Vagina (tissue), 2 donors: ENCODE results near the gene ZNF784. TPM values are rescaled to one million over a fixed set of nuclear protein-coding genes. Genes with fewer than 3 reads are reported as not detected.

Source experiments
- DNase-seq, 2 donors: peaks; one replicate each; pipeline ENCODE4 v3.0.0-alpha.2; 2017; ENCODE audit errors: extremely low spot score in 2 of 2
- H3K27ac ChIP-seq: fragments of 200-600 bp; sonication (generic); one replicate; pipeline ENCODE4 v1.5.1; 2019
- H3K27me3 ChIP-seq: fragments of 200-600 bp; sonication (generic); one replicate; pipeline ENCODE4 v1.5.1; 2019
- H3K36me3 ChIP-seq, 2 donors: fragments of 200-600 bp; sonication (generic); one replicate each; pipeline ENCODE4 v1.5.1; 2017 to 2019
- H3K4me1 ChIP-seq: fragments of 200-600 bp; sonication (generic); one replicate; pipeline ENCODE4 v1.5.1; 2019
- H3K4me3 ChIP-seq, 2 donors: fragments of 200-600 bp; sonication (generic); 1 replicate in 1 of 2; 2 replicates in 1 of 2; pipeline ENCODE4 v1.5.1; 2016 to 2019
- H3K9me3 ChIP-seq: fragments of 200-600 bp; sonication (generic); one replicate; pipeline ENCODE4 v1.5.1; 2019
- POLR2A ChIP-seq, 2 donors: fragments of 450-650 bp; IDR thresholded peaks; one replicate each; pipeline ENCODE4 v1.6.1; 2017; ENCODE audit warnings: antibody characterized with exemption in 2 of 2, mild to moderate bottlenecking in 2 of 2, moderate library complexity in 2 of 2
- POLR2AphosphoS5 ChIP-seq, 2 donors: sonication (generic); formaldehyde crosslinking; IDR thresholded peaks; one replicate each; pipeline ENCODE4 v1.9.0; 2017; ENCODE audit warnings: antibody characterized with exemption in 2 of 2, mild to moderate bottlenecking in 2 of 2, low read depth in 1 of 2; ENCODE audit not compliant: insufficient read depth in 1 of 2
- intact Hi-C: fragments of 100-400 bp; cut with DNase I; formaldehyde crosslinking; loops from one replicate; pipeline ENCODE4 v1.15.1; 2023
- total RNA-seq: library from RNA; depleted of rRNA; stranded (reverse); fragments of >200 nt; gene quantifications from one replicate; pipeline ENCODE4 v1.2.3, GENCODE V29; 2016
- TF ChIP-seq, protein P1 (sequence below), 3 experiments: fragments of 450-650 bp in 2 of 3; fragments of 200-600 bp in 1 of 3; sonication (generic) in 1 of 3; IDR thresholded peaks; one replicate each; pipeline ENCODE4 v1.5.1; 2017 to 2019; ENCODE audit warnings: antibody characterized with exemption in 3 of 3, mild to moderate bottlenecking in 2 of 3, moderate library complexity in 2 of 3

The ZNF784 gene, protein sequence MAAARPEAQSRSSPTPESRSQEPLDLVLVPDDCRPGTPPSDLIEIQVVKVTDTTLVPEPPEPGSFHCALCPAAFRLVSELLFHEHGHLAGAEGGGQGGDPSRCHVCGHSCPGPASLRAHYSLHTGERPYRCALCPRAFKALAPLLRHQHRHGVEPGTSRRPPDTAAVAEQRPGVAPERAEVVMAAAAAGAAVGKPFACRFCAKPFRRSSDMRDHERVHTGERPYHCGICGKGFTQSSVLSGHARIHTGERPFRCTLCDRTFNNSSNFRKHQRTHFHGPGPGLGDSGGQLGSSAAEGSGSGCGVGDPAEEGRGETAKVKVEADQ
- total RNA-seq, result 5.2 TPM

- DNase-seq, result no peak
- H3K4me3 ChIP-seq, result peak within 1 kb of the TSS; percentile 64 to 69
- TF ChIP-seq, protein P1, sequence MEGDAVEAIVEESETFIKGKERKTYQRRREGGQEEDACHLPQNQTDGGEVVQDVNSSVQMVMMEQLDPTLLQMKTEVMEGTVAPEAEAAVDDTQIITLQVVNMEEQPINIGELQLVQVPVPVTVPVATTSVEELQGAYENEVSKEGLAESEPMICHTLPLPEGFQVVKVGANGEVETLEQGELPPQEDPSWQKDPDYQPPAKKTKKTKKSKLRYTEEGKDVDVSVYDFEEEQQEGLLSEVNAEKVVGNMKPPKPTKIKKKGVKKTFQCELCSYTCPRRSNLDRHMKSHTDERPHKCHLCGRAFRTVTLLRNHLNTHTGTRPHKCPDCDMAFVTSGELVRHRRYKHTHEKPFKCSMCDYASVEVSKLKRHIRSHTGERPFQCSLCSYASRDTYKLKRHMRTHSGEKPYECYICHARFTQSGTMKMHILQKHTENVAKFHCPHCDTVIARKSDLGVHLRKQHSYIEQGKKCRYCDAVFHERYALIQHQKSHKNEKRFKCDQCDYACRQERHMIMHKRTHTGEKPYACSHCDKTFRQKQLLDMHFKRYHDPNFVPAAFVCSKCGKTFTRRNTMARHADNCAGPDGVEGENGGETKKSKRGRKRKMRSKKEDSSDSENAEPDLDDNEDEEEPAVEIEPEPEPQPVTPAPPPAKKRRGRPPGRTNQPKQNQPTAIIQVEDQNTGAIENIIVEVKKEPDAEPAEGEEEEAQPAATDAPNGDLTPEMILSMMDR (IDR thresholded peaks at IDR 0.05), result no peak
- TF ChIP-seq POLR2A (IDR thresholded peaks at IDR 0.05) (peak in 1 of 2 donors; percentile 8), POLR2AphosphoS5 (IDR thresholded peaks at IDR 0.05; ENCODE audit: insufficient read depth in 1 of 2, low read depth in 1 of 2) (peak; percentile 60 to 68)
- no peaks in the 10 kb centered on the region for H3K9me3 ChIP-seq
- H3K27ac ChIP-seq, result peak within 1 kb of the TSS; percentile 97
- no peaks in the 10 kb centered on the region for H3K36me3 ChIP-seq
- no peaks in the 10 kb centered on the region for H3K27me3 ChIP-seq
- peaks cover 14% of the 10 kb centered on the region for H3K4me1 ChIP-seq
- intact Hi-C loops, result no loop called here
Observed at GRCh38 chr19:55624109-55625003, at the start of gene ZNF784. TSS of gene ZNF784 (minus strand) at chr19:55624566. CDS start at chr19:55624561, 5 bp downstream.

DNA sequence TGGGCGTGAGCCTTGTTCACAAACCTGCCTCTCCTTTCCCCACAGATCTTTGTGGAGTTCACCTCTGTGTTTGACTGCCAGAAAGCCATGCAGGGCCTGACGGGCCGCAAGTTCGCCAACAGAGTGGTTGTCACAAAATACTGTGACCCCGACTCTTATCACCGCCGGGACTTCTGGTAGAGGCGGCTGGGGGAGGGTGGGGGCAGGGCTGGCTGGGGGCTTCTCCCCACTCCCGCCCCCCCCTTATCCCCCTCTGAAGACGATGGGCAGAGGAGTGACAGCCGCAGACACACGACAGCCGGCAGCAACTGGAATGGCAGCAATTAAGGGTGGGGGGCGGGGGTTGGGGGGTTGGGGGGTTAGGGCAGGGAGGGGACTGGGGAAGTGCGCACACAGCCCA is 49.5 kb upstream of the ZNF784 start:
- intact Hi-C loops, result no loop called here
- H3K27me3 ChIP-seq, result no peaks in the 10 kb centered on the region
- TF ChIP-seq, protein P1 (IDR thresholded peaks at IDR 0.05), result no peak
- TF ChIP-seq POLR2AphosphoS5 (IDR thresholded peaks at IDR 0.05; ENCODE audit: insufficient read depth in 1 of 2, low read depth in 1 of 2), result no peak
- TF ChIP-seq POLR2A (IDR thresholded peaks at IDR 0.05), result no peak
- no peak for DNase-seq
- no peaks in the 10 kb centered on the region for H3K9me3 ChIP-seq
- peaks cover 0 to 46% of the 10 kb centered on the region in 2 donors for H3K36me3 ChIP-seq
- H3K4me1 ChIP-seq, result peaks cover 47% of the 10 kb centered on the region
- H3K4me3 ChIP-seq, result no peak overlapping the region
- H3K27ac ChIP-seq, result no peak overlapping the region

DNA sequence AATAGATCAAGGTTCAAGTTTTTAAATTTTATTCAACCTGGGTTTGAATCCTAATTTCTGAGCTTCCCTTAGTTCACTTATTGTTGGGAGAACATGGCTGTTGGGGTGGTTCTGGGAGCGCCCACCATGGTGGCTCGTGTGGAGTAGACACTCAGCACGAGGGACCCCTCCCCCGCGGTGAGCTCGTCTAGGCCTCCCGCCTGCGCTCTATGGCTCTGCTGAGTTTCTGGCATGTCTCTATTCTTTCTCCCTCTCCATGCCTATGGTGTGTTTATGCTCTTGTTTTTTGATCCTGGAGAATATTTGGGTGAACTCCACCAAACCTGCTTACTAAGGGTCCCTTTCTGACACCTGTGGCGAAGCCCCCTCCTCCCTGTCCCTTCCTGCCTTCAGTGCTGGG is 49.1 kb upstream of the ZNF784 start:
- no peak overlapping the region for H3K27ac ChIP-seq
- DNase-seq, result no peak
- peaks cover 43% of the 10 kb centered on the region for H3K4me1 ChIP-seq
- H3K9me3 ChIP-seq, result no peaks in the 10 kb centered on the region
- no peak for TF ChIP-seq POLR2A (IDR thresholded peaks at IDR 0.05)
- TF ChIP-seq POLR2AphosphoS5 (IDR thresholded peaks at IDR 0.05; ENCODE audit: insufficient read depth in 1 of 2, low read depth in 1 of 2), result no peak
- TF ChIP-seq, protein P1 (IDR thresholded peaks at IDR 0.05), result no peak
- intact Hi-C loops, result no loop called here
- no peak overlapping the region for H3K4me3 ChIP-seq
- peaks cover 0 to 46% of the 10 kb centered on the region in 2 donors for H3K36me3 ChIP-seq
- no peaks in the 10 kb centered on the region for H3K27me3 ChIP-seq

DNA sequence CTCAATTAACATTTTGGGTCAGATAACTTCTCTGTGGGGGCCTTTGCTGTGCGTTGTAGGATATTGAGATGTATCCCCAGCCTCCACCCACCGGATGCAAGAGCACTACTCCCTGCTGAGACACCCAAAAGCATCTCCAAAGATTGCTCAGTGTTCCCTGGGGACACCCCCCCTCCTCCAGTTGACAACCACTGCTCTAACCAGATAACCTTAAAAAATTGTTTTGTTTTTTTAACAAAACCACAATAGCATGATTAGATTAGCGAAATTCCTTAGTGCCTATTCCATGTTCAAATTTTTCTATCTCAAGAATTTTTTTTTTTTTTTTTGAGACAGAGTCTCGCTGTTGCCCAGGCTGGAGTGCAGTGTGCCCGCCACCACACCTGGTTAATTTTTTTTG is 48.1 kb upstream of the ZNF784 start:
- peaks cover 32% of the 10 kb centered on the region for H3K4me1 ChIP-seq
- no peak overlapping the region for H3K27ac ChIP-seq
- no peak overlapping the region for H3K4me3 ChIP-seq
- no peak for DNase-seq
- no peaks in the 10 kb centered on the region for H3K27me3 ChIP-seq
- H3K36me3 ChIP-seq, result peaks cover 0 to 51% of the 10 kb centered on the region in 2 donors
- TF ChIP-seq, protein P1 (IDR thresholded peaks at IDR 0.05), result no peak
- no peak for TF ChIP-seq POLR2A (IDR thresholded peaks at IDR 0.05)
- TF ChIP-seq POLR2AphosphoS5 (IDR thresholded peaks at IDR 0.05; ENCODE audit: insufficient read depth in 1 of 2, low read depth in 1 of 2), result no peak
- no peaks in the 10 kb centered on the region for H3K9me3 ChIP-seq
- intact Hi-C loops, result no loop called here
